ENCODE results near the gene F8. TPM values are rescaled to one million over a fixed set of nuclear protein-coding genes. Genes with fewer than 3 reads are reported as not detected.

F8 gene
- total and polyA plus RNA-seq, 10 of the 15 experiments (the other 5 are each of a cell fraction or from before 2014, with no cell fraction given): 3.0 to 8.1 (median 5.1) TPM

DNA sequence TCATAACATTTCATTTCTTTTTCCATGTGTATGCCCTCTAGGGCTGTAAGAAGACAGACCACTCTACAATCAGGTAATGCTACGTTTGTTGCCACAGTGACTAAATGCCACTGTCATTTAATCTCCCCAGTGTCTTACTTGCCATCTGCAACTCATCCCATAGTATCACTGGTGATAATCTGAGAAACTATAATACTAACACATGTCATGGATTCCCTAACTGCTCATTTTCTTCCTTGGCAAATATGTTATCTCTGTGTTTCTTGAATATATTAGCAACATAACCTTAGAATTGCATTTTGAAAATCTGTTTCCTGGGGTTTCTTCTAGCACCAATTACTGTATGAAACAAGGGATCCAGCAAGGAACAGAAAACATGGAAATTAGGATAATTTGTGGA lies 130.2 kb downstream of the F8 start (continued):
- TF ChIP-seq, protein P1, sequence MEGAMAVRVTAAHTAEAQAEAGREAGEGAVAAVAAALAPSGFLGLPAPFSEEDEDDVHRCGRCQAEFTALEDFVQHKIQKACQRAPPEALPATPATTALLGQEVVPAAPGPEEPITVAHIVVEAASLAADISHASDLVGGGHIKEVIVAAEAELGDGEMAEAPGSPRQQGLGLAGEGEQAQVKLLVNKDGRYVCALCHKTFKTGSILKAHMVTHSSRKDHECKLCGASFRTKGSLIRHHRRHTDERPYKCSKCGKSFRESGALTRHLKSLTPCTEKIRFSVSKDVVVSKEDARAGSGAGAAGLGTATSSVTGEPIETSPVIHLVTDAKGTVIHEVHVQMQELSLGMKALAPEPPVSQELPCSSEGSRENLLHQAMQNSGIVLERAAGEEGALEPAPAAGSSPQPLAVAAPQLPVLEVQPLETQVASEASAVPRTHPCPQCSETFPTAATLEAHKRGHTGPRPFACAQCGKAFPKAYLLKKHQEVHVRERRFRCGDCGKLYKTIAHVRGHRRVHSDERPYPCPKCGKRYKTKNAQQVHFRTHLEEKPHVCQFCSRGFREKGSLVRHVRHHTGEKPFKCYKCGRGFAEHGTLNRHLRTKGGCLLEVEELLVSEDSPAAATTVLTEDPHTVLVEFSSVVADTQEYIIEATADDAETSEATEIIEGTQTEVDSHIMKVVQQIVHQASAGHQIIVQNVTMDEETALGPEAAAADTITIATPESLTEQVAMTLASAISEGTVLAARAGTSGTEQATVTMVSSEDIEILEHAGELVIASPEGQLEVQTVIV (IDR thresholded peaks at IDR 0.05; ENCODE audit: borderline replicate concordance, partially characterized antibody): no peak
- TF ChIP-seq, protein P2, sequence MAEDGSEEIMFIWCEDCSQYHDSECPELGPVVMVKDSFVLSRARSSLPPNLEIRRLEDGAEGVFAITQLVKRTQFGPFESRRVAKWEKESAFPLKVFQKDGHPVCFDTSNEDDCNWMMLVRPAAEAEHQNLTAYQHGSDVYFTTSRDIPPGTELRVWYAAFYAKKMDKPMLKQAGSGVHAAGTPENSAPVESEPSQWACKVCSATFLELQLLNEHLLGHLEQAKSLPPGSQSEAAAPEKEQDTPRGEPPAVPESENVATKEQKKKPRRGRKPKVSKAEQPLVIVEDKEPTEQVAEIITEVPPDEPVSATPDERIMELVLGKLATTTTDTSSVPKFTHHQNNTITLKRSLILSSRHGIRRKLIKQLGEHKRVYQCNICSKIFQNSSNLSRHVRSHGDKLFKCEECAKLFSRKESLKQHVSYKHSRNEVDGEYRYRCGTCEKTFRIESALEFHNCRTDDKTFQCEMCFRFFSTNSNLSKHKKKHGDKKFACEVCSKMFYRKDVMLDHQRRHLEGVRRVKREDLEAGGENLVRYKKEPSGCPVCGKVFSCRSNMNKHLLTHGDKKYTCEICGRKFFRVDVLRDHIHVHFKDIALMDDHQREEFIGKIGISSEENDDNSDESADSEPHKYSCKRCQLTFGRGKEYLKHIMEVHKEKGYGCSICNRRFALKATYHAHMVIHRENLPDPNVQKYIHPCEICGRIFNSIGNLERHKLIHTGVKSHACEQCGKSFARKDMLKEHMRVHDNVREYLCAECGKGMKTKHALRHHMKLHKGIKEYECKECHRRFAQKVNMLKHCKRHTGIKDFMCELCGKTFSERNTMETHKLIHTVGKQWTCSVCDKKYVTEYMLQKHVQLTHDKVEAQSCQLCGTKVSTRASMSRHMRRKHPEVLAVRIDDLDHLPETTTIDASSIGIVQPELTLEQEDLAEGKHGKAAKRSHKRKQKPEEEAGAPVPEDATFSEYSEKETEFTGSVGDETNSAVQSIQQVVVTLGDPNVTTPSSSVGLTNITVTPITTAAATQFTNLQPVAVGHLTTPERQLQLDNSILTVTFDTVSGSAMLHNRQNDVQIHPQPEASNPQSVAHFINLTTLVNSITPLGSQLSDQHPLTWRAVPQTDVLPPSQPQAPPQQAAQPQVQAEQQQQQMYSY (CRISPR knock-in tag; IDR thresholded peaks at IDR 0.05): no peak
- TF ChIP-seq, protein P3, sequence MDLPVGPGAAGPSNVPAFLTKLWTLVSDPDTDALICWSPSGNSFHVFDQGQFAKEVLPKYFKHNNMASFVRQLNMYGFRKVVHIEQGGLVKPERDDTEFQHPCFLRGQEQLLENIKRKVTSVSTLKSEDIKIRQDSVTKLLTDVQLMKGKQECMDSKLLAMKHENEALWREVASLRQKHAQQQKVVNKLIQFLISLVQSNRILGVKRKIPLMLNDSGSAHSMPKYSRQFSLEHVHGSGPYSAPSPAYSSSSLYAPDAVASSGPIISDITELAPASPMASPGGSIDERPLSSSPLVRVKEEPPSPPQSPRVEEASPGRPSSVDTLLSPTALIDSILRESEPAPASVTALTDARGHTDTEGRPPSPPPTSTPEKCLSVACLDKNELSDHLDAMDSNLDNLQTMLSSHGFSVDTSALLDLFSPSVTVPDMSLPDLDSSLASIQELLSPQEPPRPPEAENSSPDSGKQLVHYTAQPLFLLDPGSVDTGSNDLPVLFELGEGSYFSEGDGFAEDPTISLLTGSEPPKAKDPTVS (IDR thresholded peaks at IDR 0.05; ENCODE audit: low read depth, low read length): no peak
- TF ChIP-seq TBL1XR1 (IDR thresholded peaks at IDR 0.05; ENCODE audit: low read depth, low read length) (no peak), ESRRA (IDR thresholded peaks at IDR 0.05; ENCODE audit: low read length) (no peak), FOS (IDR thresholded peaks at IDR 0.05; ENCODE audit: borderline replicate concordance, extremely low read depth, insufficient read length) (no peak)
- TF ChIP-seq, protein P4, sequence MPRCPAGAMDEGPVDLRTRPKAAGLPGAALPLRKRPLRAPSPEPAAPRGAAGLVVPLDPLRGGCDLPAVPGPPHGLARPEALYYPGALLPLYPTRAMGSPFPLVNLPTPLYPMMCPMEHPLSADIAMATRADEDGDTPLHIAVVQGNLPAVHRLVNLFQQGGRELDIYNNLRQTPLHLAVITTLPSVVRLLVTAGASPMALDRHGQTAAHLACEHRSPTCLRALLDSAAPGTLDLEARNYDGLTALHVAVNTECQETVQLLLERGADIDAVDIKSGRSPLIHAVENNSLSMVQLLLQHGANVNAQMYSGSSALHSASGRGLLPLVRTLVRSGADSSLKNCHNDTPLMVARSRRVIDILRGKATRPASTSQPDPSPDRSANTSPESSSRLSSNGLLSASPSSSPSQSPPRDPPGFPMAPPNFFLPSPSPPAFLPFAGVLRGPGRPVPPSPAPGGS (IDR thresholded peaks at IDR 0.05; ENCODE audit: borderline replicate concordance, insufficient read depth, low read depth, low read length, poor library complexity, severe bottlenecking): no peak
